ENCODE data around the gene PPP2R2D. TPM values are rescaled to one million over a fixed set of nuclear protein-coding genes. Genes with fewer than 3 reads are reported as not detected.

PPP2R2D gene
- total RNA-seq, 4 donors from 2014 or later = 23.9 to 48.6 (median 36.7) TPM

- WGBS, 2 donors = 80 to 83% methylated on average over 4 of the region's 4 CpGs
- no peak for TF ChIP-seq POLR2A (IDR thresholded peaks at IDR 0.05)
- TF ChIP-seq CTCF (IDR thresholded peaks at IDR 0.05) = no peak
- intact Hi-C loops (cut with DNase I; ENCODE audit: low total_unique reads) = loop anchor here (10.0 kb wide), 1 partner anchor 112 kb away; no protein-coding TSS in a partner anchor
- no peak for DNase-seq (ENCODE audit: low spot score in 2 of 2)
- H3K4me3 ChIP-seq (ENCODE audit: low read depth, poor library complexity, severe bottlenecking) = no peak overlapping the region
Observed at GRCh38 chr10:132006966-132007365, 106.2 kb downstream of the PPP2R2D start.

- 91 to 93% methylated on average over 10 of the region's 10 CpGs for WGBS, 2 donors
- TF ChIP-seq CTCF (IDR thresholded peaks at IDR 0.05) (no peak), POLR2A (IDR thresholded peaks at IDR 0.05) (no peak)
- intact Hi-C loops (cut with DNase I; ENCODE audit: low total_unique reads) = loop anchor here (10.0 kb wide), 1 partner anchor 113 kb away; no protein-coding TSS in a partner anchor
- H3K4me3 ChIP-seq (ENCODE audit: low read depth, poor library complexity, severe bottlenecking) = no peak overlapping the region
- no peak for DNase-seq (ENCODE audit: low spot score in 2 of 2)
Observed at GRCh38 chr10:132007681-132008080, 106.9 kb downstream of the PPP2R2D start.

Other genes with a start within 250 kb of the PPP2R2D start
- gene BNIP3, start 80.9 kb downstream of the PPP2R2D start, total RNA-seq = 100 to 1,000 TPM in 3 of 4 donors, 10 to 100 TPM in 1; 78.4 to 241 (median 168) TPM
- 1 to 10 TPM in 1 of 4 donors, under 1 TPM in 3; 0.32 to 1.1 (median 0.51) TPM for gene JAKMIP3, start 164.9 kb downstream of the PPP2R2D start, total RNA-seq

All from lower leg skin (tissue), 4 donors.